GM19397 (cell line): ENCODE results near the gene CEP295NL.
"Not testable (repeated sequence)": the region's sequence is repeated elsewhere in the genome, so short reads cannot be mapped to it uniquely, and the experiment has no call there.

Source experiments
- ATAC-seq: cut with Tn5 transposase; IDR thresholded peaks from one replicate; pipeline ENCODE4 v1.9.1; 2021; ENCODE audit warnings: mild to moderate bottlenecking, moderate library complexity; ENCODE audit not compliant: unreplicated experiment

The CEP295NL gene, protein sequence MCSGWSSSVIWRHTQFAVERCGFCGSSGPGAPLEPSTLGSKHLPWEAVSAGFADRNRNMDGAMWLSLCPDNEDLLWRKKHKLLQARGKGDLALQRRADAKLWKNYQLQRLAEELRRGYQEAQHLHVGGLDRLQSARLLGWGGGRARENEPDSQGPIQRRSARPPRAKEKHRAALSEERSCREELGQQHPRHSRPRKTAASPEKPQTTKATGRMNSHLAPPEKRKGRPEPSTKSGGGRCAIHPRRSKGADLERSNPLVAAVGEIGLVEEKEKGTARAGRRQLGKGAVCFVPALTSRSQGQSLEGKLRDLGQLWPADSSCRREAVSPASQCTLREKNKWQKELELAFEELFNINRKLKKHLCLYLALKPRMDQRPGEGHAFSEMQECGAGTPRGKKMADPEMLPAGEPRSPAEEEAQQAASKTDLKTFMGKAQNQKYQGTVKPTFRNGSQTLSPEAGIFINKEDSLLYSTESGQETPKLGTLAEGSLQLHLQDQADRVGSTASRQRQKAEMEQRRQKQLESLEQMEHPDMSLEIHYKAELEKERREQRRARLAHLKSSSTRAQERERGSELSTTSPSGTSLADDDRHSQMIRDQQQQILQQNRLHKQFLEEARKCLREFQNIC

DNA sequence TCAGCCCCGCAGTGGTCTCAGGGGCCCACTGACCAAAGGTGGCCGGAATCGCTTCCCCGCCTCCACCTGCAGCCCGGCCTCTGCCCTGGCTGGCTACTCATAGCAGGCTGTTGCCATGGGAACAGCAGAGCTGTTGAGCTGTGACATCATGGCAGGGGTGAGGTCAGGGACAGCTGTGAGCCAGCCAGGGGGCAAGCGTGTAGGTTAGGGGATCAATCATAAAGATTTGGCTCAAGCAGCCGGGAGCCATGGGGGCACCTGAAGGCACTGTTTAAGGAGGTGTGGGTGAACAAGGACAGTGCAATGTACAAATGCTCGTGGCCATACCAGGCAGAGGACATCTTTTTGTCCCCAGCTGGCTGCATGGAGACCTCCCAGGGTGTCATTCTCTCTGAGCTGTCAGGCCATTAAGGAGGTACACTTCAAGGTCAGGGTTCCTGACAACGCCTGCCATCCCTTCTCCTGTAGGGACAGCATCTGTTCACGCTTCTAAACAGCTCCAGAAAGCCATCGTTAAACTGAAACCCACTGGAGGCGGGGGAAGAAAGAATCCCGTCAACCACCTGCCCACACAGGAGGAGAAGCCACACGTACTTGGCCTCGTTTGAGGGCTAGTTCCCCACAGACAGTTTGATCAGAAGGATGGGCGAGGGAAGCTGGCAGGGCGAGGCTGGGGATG, at the start of gene CEP295NL:
Gene CEP295NL (minus strand): TSS at position 101 of the 679 bp plus-strand sequence. CDS start 1,373 bp downstream, outside the sequence.
- ATAC-seq = no peak

DNA sequence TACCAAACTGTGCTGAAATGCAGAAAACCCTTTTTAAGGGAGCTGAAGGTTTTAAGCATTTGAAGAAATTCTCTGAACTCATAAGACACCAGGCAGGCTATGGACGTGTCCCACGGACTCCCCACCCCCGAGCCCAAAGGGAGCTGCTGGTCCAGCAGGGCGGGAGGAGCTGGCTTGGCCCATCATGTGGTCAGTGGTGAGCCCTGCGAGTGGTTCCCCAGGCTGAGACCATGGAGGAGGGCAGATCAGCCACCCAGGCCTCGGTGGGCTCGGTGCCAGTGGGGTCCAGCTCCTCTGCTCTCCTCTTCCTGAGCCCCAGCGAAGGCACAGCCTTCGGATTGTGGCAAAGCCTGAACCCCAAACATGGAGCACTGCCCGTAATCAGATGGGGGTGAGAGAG, 49.7 kb upstream of the CEP295NL start:
- ATAC-seq = no peak

DNA sequence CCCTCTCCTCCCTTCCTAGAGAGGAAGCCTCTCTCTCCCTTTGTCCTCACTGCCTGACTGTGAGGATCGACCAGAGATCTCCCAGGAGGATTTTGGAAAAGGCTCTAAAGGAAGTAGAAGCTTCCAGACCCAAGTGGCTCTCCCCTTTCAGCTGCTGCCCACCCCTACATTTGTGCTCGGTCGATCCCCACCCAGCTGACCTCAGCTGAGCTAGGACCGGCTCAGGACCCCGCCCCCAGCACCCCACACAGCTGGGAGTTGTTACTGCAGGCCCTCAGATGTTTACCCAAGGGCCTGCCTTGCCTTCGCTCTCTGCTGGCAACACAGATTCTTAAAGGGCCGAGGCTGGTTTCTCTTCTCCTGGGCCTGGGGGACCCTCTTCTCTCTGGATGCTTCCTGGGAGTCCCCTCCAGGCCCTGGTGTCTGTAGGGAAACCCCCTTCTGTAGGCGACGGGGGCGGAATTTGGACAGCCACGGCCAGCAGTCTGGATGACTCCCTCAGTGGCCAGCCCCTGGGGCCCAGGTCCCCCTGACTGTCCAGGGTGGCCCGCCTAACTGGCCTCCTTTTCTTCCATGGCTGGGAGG, 49.1 kb upstream of the CEP295NL start:
- ATAC-seq = no peak

DNA sequence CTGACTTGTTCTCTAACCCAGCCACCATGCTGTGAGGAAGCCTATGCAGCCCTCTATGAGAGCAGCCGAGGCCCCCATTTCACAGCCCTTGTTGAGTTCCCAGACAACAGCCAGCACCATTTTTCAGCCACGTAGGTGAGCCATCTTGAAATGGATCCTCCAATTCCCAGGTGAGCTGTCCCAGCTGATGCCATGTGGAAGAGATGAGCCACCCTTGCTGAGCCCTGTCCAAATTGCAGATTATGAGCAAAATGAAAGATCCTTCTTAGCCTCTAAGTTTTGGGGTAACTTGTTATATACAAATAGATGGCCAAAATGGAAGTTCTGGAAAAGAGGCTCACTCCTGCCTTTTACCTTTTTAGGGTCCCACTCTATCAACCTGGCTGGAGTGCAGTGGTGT, 47.9 kb upstream of the CEP295NL start:
- no peak for ATAC-seq

DNA sequence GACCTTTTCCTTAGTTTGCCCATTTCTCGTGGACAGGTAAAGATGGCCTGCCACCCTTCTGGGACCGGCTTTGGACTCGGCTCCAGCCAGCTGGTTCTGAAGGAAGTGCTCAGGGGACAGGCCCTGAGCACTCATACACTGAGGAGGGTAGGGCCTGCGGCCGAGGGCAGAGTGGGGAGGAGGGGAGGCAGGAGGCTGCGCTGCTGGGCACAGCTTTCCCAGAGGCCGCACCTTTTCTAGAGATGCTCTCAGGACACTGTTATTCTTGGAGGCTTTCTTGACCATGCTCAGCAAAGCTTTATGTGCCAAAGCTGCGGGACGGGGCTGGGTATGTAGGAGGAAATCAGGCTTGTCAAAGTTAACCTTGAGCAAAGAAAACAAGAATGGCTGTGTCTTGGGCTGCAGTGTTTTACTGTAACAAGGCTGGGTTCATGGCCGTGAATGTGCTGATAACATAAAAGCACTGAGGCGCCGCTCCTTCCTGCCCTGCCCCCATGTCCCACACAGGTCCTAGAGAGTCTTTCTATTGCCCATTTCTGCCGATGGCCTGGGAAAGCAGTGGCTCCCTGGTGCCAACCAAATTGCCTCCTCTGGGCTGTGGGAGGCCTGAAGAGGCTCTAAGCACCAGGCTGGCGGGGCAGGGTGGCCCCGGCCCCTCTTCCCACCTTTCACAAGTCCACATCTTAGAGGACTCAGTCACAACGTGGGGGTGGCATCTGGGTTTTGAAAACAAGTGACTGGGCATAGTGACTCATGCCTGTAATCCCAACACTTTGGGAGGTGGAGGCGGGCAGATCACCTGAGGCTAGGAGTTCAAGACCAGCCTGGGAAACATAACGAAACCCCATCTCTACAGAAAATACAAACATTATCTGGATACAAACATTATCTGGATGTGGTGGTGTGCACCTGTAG, 44.5 kb upstream of the CEP295NL start:
- no peak for ATAC-seq

DNA sequence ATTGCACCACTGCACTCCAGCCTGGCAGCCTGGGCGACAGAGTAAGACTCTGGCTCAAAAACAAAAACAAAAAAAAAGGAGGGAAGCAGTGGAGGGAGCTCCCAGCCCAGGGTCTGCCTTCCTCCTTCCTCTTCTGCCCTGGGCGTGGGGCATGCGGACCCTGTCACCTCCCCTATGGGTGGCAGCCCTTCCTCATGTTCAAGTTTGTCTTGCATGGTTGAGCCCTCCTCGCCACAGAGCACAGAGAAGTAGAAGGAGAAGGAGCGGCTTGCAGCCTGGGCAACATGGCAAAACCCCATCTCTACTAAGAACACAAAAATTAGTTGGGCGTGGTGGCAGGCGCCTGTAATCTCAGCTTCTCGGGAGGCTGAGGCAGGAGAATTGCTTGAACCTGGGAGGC, 43.6 kb upstream of the CEP295NL start:
- ATAC-seq = no peak

DNA sequence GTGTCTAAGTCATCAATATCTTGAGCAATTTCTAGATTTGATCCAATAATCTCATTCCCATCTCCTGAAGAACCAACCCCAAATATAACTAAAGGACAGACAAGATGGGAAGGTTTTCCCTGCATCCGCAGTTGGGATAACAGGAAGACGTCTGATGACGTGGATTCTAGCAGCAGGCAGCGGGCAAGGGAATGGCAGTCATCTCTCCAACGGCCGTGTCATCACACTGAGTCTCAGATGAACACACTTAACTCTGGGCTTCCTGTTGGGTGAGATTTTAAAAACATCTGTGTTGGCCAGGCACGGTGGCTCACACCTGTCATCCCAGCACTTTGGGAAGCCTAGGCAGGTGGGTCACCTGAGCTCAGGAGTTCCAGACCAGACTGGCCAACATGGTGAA, 43.1 kb upstream of the CEP295NL start:
- ATAC-seq = no peak

DNA sequence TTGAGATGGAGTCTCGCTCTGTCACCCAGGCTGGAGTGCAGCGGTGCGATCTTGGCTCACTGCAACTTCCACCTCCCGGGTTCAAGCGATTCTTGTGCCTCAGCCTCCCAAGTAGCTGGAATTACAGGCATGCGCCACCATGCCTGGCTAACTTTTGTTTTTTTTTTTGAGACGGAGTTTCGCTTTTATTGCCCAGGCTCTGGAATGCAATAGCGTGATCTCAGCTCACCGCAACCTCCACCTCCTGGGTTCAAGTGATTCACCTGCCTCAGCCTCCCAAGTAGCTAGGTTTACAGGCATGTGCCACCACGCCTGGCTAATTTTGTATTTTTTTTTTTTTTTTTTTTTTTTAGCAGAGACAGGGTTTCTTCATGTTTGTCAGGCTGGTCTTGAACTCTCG, 42.5 kb upstream of the CEP295NL start:
- not testable (repeated sequence) for ATAC-seq

DNA sequence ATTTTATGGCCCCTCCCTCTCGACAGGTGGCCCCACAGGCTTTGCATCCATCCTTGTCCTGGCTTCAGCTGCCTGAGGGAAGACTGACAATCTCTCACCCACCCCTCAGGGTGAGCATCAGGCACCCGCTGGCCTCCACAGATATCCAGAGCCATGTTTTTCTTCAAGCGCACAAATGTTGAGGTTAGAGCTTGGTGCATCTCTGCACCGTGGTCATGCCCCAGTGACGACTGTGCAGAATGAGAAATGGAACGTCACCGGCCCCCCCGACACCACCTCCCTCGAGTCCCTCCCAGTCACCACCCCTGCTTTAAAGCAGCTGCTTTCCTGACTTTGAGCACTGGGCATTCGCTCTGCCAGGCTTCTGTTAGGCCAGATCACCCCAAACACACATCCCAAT, 42.0 kb upstream of the CEP295NL start:
- ATAC-seq = no peak

DNA sequence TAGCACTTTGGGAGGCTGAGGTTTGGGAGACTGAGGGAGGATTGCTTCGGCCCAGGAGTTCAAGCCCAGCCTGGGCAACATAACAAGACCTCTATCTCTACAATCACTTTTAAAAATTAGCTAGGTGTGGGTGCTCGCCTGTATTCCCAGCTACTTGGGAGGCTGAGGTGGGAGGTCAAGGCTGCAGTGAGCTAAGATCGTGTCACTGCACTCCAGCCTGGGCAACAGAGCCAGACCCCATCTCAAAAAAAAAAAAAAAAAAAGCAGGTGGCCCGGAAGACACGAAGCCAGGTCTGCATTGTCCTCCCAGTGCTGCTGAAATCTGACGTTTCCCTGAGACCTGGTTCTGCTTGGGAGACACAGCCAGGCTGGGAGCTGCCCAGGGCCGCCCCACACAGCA, 41.0 kb upstream of the CEP295NL start:
- ATAC-seq = no peak

DNA sequence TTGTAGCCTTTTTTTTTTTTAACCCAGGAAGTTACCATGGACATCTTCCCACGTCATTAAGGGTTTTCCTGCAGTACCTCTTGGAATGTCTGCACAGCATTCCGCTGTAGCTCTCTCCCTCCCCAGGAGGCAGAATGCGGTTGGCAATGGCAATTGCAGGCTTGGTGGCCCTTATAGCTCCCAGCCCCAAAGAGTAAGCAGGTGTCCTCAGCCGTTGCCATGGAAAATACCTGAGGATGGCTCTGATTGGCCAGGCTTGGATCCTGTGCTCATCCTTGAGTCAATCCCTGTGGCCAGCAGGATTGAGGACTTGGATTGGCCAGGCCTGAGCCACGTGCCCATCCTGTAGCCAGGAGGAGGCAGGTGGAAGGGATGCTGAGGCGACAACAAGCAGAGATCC, 37.7 kb upstream of the CEP295NL start:
- ATAC-seq = no peak

DNA sequence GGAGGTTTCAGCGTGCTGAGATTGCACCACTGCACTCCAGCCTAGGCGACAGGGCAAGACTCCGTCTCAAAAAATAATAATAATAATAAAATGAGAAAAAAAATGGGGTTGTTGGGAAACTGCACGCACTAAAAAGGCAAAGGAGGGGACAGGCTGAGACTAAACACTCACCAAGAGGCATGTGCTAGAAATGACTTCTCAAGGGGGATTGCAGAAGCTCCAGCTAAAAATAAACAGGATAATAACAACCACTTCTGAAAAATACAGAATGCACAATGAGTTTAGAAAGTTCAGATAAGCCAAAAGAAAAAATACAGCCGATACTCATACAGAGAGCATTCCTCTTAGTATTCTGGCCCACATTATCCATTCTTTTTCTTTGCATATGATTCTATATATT, 37.3 kb upstream of the CEP295NL start:
- ATAC-seq = no peak

DNA sequence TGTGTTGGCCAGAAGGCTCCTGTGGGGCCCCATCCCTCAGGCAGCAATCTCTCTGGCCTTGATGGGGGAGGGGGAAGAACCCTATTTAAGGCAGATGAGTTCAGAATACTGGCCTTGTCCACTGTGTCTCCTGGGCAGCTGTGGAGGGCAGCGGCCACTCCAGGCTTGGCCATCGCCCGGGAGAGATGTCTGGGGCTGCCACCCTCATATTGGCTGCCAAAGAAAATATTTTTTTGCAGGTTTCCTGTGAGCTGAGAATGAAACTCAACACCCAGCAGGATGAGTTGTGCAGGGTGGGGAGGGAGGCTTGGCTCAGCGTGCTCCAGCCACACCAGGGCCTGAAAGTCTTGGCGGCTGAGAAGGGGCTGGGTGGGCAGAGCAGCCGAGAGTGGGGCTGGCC, 36.6 kb upstream of the CEP295NL start:
- no peak for ATAC-seq

DNA sequence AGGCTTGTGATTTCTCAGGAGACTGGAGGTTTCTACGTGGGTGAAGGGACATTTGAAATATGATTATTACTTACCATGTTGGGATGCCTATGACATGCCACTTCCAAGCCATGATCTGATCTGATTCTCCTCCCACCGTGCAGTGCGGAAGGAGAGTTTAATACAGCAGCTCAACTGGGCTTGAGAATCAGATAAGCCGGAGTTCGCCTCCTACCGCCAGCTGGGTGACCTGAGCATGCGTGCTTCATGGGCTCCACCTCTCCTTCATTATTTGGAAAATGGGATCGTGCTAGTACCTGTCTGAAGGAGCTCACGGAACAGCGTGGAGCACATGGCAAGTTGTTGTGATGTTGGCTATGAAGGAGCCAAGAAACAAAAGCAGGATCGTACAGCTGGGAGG, 34.6 kb upstream of the CEP295NL start:
- ATAC-seq = no peak

DNA sequence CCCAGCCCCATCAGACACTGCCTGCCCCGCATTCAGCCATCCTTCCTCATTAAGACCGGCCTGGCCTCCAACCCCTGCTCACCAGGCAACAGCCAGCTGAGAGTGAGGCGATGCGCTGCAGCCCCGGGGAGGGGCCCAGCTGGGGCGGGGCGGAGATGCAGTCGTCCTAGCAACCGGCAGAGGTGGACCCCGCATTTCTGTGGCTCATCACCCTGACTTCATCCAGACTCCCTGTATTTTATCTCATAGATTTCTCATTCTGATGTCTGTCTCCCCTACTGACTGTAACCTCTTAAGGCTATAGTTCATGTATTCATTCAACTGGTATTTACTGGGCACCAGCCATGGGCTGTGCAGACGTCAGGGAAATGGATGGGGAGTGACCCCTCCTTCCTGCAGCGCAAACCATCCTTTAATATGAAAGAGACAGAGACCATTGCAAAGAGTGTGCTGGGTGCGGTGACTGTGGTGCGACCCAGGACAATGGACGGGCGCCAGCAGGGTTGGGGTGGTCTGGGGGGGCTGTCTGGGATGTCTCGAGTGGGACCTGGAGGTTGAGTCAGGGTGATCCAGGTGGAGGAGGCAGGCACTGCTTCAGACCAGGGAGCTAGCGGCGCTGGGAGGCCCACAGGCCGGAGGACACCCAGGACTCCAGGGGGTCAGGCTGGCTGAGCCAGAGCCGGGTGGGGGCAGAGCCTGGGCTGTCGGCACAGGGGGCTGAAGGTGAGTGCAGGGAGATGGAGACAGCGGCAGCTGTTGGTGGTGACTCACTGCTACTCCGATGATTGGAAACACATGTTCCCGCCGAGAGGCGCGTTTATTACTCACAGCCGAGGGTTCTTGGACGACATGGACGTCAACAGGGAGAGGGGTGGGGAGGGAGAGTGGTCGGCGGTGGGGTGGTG, 32.7 kb upstream of the CEP295NL start:
- ATAC-seq = no peak

DNA sequence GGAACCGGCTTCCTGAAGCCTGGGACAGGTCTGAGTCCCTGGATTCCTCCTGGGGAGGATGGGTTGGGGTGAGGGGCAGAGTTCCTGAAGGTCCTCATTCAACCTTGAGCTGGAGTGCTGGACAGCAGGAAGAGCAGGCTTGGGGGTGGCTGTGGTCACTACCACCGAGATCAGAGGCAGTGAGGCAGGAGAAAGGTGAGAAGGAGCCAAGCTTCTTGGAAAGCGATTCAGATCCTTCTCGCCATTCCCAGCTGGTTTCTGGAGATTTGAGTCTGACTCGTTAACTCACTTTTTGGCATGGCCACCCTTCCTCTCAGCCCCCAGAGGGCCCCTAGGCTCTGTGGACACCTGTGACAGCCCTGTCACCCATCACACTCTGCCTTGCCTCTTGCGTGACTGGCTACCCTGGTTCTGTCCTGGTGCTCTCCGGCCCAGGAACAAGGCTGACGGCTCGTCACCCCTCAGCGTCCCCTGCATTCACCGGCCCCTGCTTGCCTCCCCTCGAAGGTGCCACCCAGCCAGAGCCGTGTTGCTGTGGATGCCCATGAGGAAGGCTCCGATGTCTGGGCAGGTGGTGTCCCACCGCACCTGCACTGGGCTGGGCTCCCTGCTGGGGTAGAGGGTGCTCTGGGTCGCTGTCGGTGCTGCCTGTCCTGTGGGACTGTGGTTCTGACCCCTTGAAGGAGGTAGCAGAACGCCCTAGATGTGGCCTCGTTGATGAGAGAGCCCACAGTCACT, 31.8 kb upstream of the CEP295NL start:
- ATAC-seq = no peak

DNA sequence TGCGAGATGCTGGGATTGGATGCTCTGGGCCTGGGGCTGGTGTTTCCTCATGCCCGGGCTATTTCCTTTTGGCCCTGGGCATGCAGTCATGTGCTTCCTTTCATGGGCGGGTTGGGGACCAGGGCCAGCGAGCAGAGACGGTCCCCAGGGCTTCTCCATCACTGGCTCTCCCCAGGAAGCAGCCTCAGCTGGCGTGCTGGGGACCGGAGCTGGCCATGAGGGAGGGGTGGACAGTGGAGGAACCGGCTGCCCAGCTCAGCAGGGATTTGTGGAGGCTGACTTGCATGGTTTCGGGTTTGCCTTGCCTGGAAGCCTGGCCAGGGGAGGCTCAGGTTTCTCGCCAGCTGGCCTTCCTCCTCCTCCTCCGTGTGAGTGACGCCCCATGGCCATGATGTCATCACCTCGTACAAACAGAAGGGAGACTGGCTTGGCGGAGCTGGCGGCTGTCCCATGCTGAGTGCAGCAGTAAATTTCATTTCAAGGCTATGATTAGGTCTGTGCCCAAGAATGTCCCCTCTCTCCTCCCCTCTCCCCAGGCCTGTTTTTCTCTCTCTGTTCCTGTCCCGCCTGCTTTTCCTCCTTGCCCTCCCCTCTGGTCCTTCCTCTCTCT, 31.1 kb upstream of the CEP295NL start:
- ATAC-seq = no peak
